Measurements from ENCODE around the gene CACNG4. TPM values are rescaled to one million over a fixed set of nuclear protein-coding genes. Genes with fewer than 3 reads are reported as not detected.

Gene CACNG4
- total and polyA plus RNA-seq, 2 of the 4 experiments (the other 2 are of a cell fraction) = under 0.01 to 0.53 TPM

DNA sequence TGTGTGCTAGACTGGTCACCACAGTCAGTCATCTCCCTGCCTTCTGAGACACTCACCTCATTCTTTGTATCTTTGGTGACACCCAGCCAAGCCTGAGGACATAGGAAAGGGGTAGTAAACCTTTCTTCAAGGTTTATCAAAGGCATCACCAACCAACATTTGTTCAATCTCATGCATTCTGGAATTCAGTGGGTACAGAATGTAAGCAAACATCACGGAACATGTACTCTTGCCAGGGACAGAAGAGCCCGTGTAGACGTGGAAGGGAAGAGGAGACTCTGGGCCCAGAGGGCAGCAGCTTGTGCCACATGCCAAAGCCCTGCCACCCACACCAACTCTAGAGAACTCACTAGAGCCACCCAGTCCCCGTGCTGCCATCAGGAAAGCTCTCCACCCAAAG is 4.4 kb downstream of the CACNG4 start:
- BruUV-seq (replicated peaks) = no TSS peak
- dilution Hi-C loops (cut with HindIII; ENCODE audit: low sequenced_read_pairs, unreplicated experiment) = no loop called here
- Histone ChIP-seq H2AFZ (replicated peaks; ENCODE audit: low read length, poor library complexity) (no peak overlapping the region), H2BK15ac (ENCODE audit: low read depth, low read length) (no peak overlapping the region), H4K8ac (ENCODE audit: low read depth in 2 of 2, low read length in 2 of 2) (no peak overlapping the region), H4K20me1 (ENCODE audit: insufficient read depth, low read length) (no peaks in the 10 kb centered on the region), H3K4me1 (ENCODE audit: control insufficient read depth, insufficient read depth, low read length) (peaks cover 3% of the 10 kb centered on the region), H2AK5ac (ENCODE audit: low read depth, low read length) (no peak overlapping the region), H3K56ac (ENCODE audit: extremely low read depth, insufficient read depth, low read length) (no peak overlapping the region), H2AK9ac (replicated peaks; ENCODE audit: low read depth, low read length, poor library complexity) (no peak overlapping the region), H3K79me1 (ENCODE audit: low read depth in 1 of 2, low read length in 2 of 2) (no peaks in the 10 kb centered on the region), H3K14ac (replicated peaks; ENCODE audit: low read depth, low read length) (no peak overlapping the region), H2BK120ac (ENCODE audit: low read depth, low read length) (no peak overlapping the region), H2BK20ac (ENCODE audit: low read depth, low read length) (no peak overlapping the region), H3K4ac (ENCODE audit: low read depth, low read length) (no peak overlapping the region), H4K5ac (ENCODE audit: low read depth, low read length) (no peak overlapping the region), H3K9me3 (ENCODE audit: control insufficient read depth, insufficient read depth, low read length) (no peaks in the 10 kb centered on the region), H3K23ac (ENCODE audit: low read depth, low read length) (no peak overlapping the region), H3K4me2 (ENCODE audit: low read depth, low read length) (no peak overlapping the region), H2BK5ac (ENCODE audit: low read depth, low read length, poor library complexity, severe bottlenecking) (no peak overlapping the region), H4K91ac (ENCODE audit: insufficient read depth, low read depth, low read length) (no peak overlapping the region), H3K9ac (ENCODE audit: low read depth, low read length) (no peak overlapping the region), H3K27ac (ENCODE audit: insufficient read depth, low read length) (no peak overlapping the region), H3K36me3 (ENCODE audit: control insufficient read depth, insufficient read depth, low read length) (no peaks in the 10 kb centered on the region), H3K9me1 (ENCODE audit: insufficient read depth, low read length) (no peaks in the 10 kb centered on the region), H3K4me3 (ENCODE audit: insufficient read depth, low read depth, low read length) (no peak overlapping the region), H3K27me3 (ENCODE audit: control insufficient read depth, insufficient read depth, low read length) (peaks cover 77% of the 10 kb centered on the region), H3K18ac (ENCODE audit: low read depth, low read length) (no peak overlapping the region)
- ChIA-PET CTCF (no interaction called here), POLR2A (ENCODE audit: unreplicated experiment) (no interaction called here)
- no CpG with 5 or more reads among the region's 4 CpGs for WGBS, 2 experiments (ENCODE audit: extremely low coverage in 2 of 2, insufficient read length in 1 of 2)
- intact Hi-C loops (cut with micrococcal nuclease) = no loop called here
- ATAC-seq (ENCODE audit: low read depth) = no peak
- in situ Hi-C loops (cut with MboI; ENCODE audit: low sequenced_read_pairs) = no loop called here
- TF ChIP-seq RCOR1 (IDR thresholded peaks at IDR 0.05; ENCODE audit: insufficient replicate concordance, low read length) = no peak
- TF ChIP-seq RFX5 (IDR thresholded peaks at IDR 0.05; ENCODE audit: low read depth, low read length) = no peak
- no peak for TF ChIP-seq SMC3 (IDR thresholded peaks at IDR 0.05; ENCODE audit: low read depth, low read length)
- no peak for TF ChIP-seq POLR2A (IDR thresholded peaks at IDR 0.05; ENCODE audit: low read depth, low read length)
- TF ChIP-seq BHLHE40 (IDR thresholded peaks at IDR 0.05; ENCODE audit: low read depth, low read length) = no peak
- TF ChIP-seq CHD1 (IDR thresholded peaks at IDR 0.05; ENCODE audit: low read depth, low read length) = no peak
- no peak for TF ChIP-seq MAFK (IDR thresholded peaks at IDR 0.05; ENCODE audit: low read depth, low read length)
- no peak for TF ChIP-seq FOS (IDR thresholded peaks at IDR 0.05; ENCODE audit: low read depth, low read length)
- no peak for TF ChIP-seq CEBPB (IDR thresholded peaks at IDR 0.05; ENCODE audit: low read depth, low read length)
- TF ChIP-seq, protein P1, sequence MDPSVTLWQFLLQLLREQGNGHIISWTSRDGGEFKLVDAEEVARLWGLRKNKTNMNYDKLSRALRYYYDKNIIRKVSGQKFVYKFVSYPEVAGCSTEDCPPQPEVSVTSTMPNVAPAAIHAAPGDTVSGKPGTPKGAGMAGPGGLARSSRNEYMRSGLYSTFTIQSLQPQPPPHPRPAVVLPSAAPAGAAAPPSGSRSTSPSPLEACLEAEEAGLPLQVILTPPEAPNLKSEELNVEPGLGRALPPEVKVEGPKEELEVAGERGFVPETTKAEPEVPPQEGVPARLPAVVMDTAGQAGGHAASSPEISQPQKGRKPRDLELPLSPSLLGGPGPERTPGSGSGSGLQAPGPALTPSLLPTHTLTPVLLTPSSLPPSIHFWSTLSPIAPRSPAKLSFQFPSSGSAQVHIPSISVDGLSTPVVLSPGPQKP (IDR thresholded peaks at IDR 0.05; ENCODE audit: borderline replicate concordance, low read depth, low read length) = no peak
- no peak for TF ChIP-seq MAZ (IDR thresholded peaks at IDR 0.05; ENCODE audit: borderline replicate concordance, low read depth, low read length)
- TF ChIP-seq, protein P2, sequence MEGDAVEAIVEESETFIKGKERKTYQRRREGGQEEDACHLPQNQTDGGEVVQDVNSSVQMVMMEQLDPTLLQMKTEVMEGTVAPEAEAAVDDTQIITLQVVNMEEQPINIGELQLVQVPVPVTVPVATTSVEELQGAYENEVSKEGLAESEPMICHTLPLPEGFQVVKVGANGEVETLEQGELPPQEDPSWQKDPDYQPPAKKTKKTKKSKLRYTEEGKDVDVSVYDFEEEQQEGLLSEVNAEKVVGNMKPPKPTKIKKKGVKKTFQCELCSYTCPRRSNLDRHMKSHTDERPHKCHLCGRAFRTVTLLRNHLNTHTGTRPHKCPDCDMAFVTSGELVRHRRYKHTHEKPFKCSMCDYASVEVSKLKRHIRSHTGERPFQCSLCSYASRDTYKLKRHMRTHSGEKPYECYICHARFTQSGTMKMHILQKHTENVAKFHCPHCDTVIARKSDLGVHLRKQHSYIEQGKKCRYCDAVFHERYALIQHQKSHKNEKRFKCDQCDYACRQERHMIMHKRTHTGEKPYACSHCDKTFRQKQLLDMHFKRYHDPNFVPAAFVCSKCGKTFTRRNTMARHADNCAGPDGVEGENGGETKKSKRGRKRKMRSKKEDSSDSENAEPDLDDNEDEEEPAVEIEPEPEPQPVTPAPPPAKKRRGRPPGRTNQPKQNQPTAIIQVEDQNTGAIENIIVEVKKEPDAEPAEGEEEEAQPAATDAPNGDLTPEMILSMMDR (conservative IDR thresholded peaks at IDR 0.05; ENCODE audit: low read depth, low read length) = no peak
- no peak for TF ChIP-seq NFE2L2 (IDR thresholded peaks at IDR 0.05; ENCODE audit: low read depth, low read length)
- TF ChIP-seq, protein P3, sequence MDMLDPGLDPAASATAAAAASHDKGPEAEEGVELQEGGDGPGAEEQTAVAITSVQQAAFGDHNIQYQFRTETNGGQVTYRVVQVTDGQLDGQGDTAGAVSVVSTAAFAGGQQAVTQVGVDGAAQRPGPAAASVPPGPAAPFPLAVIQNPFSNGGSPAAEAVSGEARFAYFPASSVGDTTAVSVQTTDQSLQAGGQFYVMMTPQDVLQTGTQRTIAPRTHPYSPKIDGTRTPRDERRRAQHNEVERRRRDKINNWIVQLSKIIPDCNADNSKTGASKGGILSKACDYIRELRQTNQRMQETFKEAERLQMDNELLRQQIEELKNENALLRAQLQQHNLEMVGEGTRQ (IDR thresholded peaks at IDR 0.05; ENCODE audit: low read depth, low read length) = no peak
- no peak for DNase-seq

Measured in IMR-90 (cell line).